Epidermal melanocyte (primary cell): Measurements from ENCODE around the gene EXOC2.

ENCODE experiments used
- DNase-seq: peaks from one replicate; pipeline ENCODE4 v3.0.0; 2011; ENCODE audit warnings: low spot score; ENCODE audit not compliant: insufficient read length

EXOC2 gene

DNA sequence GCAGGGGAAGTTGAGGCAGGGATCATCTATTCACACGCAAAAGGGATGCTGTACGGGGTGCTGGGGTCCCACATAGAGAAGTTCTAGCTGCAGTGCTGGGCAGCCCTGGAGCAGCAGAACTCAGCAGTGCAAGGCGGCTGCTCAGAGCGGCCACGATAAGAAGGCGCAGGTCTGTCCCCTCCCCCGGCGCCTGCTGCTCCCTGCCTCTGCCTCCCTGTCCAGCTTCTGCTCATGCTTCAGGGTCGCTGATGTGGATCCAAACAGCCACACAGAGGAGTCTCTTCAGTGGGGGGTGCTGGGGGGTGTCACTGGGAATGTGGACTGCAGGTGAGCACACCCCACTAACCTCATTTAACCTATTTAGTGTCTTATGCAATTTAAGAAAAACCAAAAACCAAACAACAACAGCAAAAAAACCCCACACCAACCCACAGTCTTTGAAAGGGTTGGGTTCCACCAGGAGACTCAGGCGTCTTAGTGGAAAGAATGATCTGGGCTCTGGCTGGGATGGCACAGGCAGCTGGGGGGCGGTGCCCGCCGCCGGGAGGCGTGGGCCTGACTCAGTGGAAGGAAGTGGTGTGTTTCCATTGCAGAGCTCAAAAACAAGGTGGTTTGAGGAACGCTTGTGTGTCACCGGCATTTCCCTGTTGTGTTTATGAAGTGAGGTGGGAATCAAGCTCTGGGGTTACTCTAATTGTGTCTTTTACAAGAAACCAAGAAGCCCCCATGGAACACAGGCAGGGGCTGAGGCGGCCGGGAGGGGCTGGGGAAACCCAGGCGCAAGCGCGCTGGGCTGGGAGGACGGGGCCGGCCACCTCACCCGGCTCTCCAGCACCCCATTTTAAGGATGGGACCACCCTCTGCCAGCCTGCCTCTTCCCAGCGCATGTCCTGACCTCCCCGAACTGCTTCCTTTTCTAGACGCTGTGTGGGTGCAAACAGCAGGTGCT lies 246.2 kb downstream of the EXOC2 start:
- DNase-seq, result no peak

DNA sequence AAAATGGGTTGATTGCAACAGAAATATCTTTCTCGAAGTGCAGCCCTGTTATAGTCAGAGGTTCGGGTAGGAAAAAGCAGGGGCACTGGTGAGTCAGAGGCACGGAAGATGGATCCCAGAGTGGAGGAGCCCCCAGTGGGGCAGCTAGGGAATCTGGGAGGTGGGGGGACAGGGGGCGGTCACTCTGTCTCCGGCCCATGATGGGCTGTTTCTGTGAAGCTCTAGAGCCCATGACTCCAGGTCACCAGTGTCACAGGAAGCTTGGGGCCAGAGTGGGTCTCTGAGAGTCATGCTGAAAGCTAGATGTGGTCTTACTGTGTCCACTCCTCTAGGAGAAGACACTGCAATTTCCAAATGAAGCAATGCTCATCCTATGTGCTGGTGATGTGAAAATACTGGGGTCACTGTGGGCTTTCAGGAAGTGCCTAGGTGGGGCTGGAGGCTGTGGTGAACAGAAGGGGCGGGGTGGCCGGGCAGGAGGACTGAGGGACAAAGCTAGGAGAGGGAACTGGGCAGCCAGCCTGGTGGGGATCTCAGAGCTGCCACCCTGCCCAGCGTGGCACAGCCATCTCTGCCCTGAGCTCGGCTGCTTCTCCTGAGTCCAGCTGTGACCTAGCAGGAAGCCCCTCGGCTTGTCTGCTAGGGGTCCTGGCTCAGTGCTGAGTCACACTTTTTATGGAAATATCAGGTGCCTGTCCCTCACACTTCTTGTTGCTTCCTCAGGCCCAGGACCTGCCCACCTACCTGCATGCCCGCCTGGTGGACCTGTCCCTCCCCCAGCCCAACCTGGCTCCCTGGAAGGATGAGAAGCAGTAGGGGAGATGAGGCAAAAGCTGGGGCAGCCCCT lies 247.1 kb downstream of the EXOC2 start:
- no peak for DNase-seq

DNA sequence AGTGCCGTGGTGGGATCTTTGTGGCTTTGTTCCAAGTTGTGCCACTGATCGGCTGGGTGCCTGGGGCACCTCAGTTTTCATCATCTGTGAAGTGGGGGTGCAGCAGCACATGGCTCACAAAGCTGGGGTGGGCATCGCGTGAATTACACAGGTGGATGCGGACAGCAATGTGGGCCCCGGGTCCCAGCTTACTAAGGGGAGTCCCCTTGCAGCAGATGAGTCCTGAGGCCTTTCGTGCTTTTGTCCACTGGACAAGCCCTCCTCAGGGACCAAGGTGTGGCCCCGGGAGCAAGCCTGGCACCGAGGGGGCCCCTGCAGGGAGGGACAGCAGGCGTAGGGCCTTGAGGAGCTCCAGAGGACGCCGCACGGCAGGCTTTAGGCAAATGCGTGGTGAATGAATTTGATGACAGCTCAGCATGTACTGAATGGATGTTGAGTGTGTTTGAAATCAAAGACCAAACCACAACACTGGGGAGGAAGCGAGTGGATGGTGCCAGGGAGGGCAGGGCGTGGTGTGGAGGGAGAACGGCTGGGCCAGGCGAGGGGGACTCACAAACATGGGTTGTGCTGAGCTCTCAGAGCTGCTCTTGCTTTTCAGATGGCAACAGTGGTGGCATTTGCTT lies 248.2 kb downstream of the EXOC2 start:
- DNase-seq, result no peak

DNA sequence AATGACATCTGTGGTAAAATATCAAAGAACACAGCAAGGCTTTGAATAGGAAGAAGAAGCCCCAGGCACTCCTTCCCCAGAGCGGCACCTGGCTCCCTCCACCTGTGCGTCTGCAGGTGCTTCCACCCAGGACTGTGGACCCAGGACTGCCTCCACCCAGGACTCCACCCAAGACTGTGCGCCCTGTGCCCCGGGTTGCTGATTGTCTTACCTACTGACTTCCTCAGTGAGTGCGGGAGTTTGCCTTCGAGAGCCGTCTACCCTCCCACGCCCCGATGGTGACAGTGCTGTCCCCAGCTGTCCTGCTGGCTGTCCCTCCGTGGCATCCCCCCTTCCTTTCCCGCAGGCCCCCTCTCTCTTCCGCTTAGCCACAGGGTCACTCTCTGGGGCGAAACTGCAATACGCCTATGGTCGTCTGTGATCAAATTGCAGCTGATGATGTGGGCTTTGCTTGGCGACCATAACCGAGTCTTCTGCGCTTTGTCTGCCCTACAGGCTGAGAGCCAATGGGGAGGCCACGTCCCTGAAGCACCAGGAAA lies 249.2 kb downstream of the EXOC2 start:
- no peak for DNase-seq

DNA sequence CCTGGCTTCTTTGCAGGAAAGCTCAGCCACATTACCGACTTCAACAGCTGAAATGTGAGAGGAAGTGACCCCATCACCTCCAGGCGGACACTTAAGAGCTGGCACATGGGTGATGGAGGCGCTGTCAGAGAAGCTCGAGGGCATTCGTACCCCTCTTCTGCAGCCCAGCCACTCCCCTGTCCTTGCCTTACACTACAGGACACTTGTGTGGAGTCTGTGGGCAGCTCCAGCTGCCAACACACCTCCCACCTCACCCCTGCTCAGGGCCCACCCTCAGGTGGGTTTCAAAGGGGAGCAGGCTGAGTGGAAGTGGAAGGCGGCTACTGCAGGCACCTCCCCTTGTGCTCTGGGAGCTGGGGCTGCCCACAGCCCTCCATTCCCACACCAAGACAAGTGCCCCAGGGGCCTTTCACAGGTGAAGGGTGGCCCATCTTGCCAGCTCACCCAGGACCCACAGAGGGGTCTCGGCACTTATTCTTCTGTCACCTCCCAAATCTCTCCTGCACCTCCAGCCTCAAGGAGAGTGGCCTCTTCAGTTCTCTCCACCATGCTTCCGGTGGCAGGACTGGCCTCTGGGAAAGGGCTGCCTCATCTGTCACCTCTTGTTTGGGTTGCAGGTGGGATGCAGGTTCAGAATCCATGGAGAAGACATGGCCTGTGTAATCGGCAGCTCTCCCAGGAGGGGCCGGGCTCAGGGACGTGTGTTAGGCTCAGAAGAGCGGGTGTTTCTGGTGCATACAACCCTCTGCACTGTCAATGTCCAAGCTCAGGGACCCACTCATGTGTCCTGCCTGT lies 251.6 kb downstream of the EXOC2 start:
- DNase-seq, result no peak

DNA sequence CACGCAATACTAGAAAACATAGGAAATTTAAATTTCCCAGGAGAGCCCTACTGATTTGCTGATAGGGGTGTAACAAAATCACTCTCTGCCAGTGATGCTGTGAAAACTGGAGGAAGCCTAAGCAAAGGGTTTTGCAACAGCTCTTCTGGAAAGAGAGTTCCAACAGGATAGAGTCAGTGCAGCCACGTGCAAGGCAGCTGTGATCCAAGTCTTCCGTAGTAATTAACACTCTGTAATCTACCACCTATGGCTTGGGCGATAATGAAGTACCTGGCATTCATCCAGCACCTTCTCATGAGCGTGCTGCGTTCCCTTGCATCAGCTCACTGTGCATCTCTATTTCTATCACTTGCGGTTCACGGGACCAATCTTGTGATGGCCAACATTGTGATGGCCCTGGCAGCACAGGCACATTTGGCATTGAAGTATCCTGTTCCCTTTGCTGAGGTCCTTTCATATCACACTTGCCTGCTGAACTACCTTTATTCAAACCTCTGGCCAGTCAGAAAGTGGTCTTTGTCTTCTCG lies 253.2 kb downstream of the EXOC2 start:
- DNase-seq, result no peak

DNA sequence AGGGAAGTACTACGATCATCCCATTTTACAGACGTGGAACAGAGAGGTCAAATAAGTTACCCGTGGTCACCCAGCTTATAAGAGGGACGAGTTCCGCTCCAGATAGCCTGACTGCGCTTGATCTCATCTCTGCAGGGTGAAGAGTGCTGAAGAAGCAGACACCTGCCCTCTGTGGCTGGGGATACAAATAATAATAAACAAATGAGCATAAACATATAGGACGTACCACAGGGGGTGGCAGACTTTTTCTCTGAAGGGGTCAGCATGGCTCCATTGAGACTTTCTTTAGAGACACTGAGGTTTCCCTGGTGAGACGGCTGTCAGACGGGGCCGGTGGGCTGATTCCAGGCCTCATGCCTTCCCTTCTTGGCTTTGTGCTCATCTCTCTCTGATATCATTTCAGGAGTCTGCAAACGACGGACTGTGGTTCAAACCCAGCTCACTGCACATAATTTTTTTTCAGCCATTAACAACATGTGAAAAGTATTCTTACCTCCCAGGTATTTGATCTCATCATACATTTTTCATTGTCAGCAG lies 254.2 kb downstream of the EXOC2 start:
- DNase-seq, result no peak

DNA sequence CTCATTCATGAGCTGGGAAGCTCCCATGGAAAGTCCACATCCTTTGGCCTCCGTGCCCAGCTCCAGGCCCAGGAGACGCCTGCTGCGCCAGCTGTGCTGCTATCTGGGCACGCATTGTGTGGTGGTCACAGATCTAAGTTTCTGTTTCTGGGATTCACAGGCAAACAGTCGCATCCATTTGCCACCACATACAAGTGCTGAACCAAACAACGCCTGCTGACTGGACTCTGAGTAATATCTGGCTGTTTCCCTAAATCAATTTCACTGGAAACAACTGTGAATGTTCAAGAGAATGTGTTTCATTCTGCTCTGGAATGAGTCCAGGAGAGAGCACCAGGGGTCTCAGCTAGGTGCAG lies 255.9 kb downstream of the EXOC2 start:
- DNase-seq, result no peak

DNA sequence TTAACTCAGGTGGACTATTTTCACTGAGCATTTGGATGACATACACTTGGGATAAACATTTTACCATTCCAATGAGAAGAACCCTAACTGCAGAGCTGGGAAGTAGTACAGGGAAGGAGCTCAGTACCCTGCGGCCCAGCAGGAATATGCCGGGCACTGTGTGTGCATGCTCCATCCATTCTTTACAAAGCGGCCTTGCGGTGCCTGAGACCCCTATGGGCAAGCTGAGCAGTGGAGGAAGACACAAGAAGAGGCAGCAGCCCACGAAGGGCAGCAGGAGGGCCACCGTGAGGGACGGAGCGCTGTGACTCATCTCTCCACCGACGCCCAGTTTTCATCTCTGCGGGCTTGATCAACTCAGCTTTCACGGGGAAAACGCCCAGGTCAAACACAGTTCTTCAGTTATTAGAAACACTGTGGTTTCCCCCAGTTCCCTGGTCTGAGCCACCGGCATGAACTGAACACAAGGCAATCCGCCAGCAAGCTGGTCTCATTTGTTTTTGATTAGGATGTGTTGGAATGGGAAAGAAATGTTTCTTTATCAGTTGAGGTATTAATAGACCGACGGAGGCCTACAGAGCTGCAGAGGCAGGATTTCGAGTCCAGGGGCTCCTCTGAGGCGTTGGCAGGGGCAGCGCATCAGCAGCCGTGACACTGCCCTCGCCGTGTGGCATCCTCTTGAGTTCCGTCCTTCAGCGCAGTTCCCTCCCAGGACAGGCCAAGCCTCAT lies 256.5 kb downstream of the EXOC2 start:
- no peak for DNase-seq

DNA sequence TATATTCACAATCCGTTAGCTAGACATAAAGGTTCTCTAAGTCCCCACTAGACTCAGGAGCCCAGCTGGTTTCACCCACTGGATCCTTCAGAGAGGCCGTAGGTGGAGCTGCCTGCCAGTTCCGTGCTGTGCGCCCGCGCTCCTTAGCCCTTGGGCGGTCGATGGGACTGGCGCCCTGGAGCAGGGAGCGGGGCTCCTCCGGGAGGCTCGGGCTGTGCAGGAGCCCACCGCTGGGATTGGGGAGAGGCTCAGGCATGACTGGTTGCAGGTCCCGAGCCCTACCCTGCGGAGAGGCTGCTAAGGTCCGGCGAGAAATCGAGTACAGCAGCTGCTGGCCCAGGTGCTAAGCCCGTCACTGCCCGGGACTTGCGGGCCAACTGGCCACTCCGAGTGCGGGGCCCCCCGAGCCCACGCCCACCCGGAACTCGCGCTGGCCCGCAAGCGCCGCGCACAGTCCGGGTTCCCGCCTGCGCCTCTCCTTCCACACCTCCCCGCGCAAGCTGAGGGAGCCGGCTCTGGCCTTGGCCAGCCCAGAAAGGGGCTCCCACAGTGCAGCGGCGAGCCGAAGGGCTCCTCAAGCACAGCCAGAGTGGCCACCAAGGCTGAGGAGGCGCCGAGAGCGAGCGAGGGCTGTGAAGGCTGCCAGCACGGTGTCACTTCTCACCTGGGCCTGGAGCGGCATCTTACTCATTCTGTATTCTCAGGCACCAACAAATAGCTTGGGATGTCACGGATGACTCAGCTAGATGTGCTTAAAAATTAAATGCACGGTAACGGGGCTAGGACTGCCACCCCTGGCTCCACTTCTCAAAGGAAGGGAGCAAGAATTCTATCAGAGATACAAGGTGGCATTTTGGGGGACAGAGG lies 257.3 kb downstream of the EXOC2 start:
- DNase-seq, result no peak
